K562 (cell line): ENCODE results near the gene RHBDL3. TPM values are rescaled to one million over a fixed set of nuclear protein-coding genes. Genes with fewer than 3 reads are reported as not detected.

Experiments
- ARID2 ChIP-seq: fragments of 450-650 bp; IDR thresholded peaks from 2 replicates; pipeline ENCODE4 v1.6.1; 2017; ENCODE audit warnings: antibody characterized with exemption, mild to moderate bottlenecking
- CBX3 ChIP-seq, 2 experiments: IDR thresholded peaks; 1 replicate in 1 of 2; 2 replicates in 1 of 2; pipeline ENCODE4 v1.6.1; 2012; ENCODE audit warnings: inconsistent platforms in 2 of 2, low read length in 2 of 2, borderline replicate concordance in 1 of 2, control low read depth in 1 of 2
- CHD4 ChIP-seq: fragments of 200-600 bp; sonication (generic); IDR thresholded peaks from 3 replicates; pipeline ENCODE4 v1.6.1; 2012; ENCODE audit warnings: low read depth, mild to moderate bottlenecking, mixed read lengths, low read length, inconsistent platforms; ENCODE audit not compliant: insufficient read depth, insufficient replicate concordance, poor library complexity, severe bottlenecking
- DACH1 ChIP-seq: fragments of 450-650 bp; IDR thresholded peaks from 2 replicates; pipeline ENCODE4 v1.6.1; 2018; ENCODE audit not compliant: partially characterized antibody
- EGR1 ChIP-seq: fragments of 450-650 bp; conservative IDR thresholded peaks from 2 replicates; pipeline ENCODE4 v1.6.1; 2017; ENCODE audit warnings: mild to moderate bottlenecking
- HMGN3 ChIP-seq: IDR thresholded peaks from 2 replicates; pipeline ENCODE4 v1.6.1; 2011; ENCODE audit warnings: borderline replicate concordance, low read depth, mild to moderate bottlenecking, mixed read lengths, low read length; ENCODE audit not compliant: insufficient read length; ENCODE audit errors: extremely low read depth
- NCOR1 ChIP-seq: fragments of 450-650 bp; IDR thresholded peaks from 2 replicates; pipeline ENCODE4 v1.6.1; 2016; ENCODE audit warnings: mild to moderate bottlenecking, moderate library complexity
- NFE2 ChIP-seq: IDR thresholded peaks from 2 replicates; pipeline ENCODE4 v1.6.1; 2014; ENCODE audit warnings: antibody characterized with exemption, low read depth
- NFIC ChIP-seq: fragments of 450-650 bp; IDR thresholded peaks from 2 replicates; pipeline ENCODE4 v1.6.1; 2017; ENCODE audit warnings: mild to moderate bottlenecking, inconsistent platforms
- NONO ChIP-seq, 2 experiments: fragments of 200-400 bp in 1 of 2; fragments of 450-650 bp in 1 of 2; formaldehyde crosslinking in 1 of 2; IDR thresholded peaks; 2 replicates each; pipeline ENCODE4 v1.6.1; 2017; ENCODE audit warnings: low read depth in 2 of 2, mild to moderate bottlenecking in 2 of 2, moderate library complexity in 2 of 2, low read length in 1 of 2
- POLR2AphosphoS5 ChIP-seq: IDR thresholded peaks from 2 replicates; pipeline ENCODE4 v1.6.1; 2011; ENCODE audit warnings: mild to moderate bottlenecking, low read depth, low read length, moderate library complexity; ENCODE audit not compliant: control insufficient read depth, insufficient read depth
- POLR2G ChIP-seq: fragments of 200-400 bp; formaldehyde crosslinking; IDR thresholded peaks from 2 replicates; pipeline ENCODE4 v1.6.1; 2017; ENCODE audit warnings: low read depth, mild to moderate bottlenecking, antibody characterized with exemption, low read length, moderate library complexity
- RBFOX2 ChIP-seq: fragments of 200-400 bp; formaldehyde crosslinking; IDR thresholded peaks from 2 replicates; pipeline ENCODE4 v1.6.1; 2017; ENCODE audit warnings: low read depth, mild to moderate bottlenecking, low read length, moderate library complexity
- SMARCB1 ChIP-seq: IDR thresholded peaks from 2 replicates; pipeline ENCODE4 v1.6.1; 2011; ENCODE audit warnings: improper control_type of control experiment, low read depth; ENCODE audit not compliant: insufficient read length
- TAL1 ChIP-seq: fragments of 450-650 bp; IDR thresholded peaks from 2 replicates; pipeline ENCODE4 v1.6.1; 2016; ENCODE audit warnings: mild to moderate bottlenecking
- TCF3 ChIP-seq: sonication (generic); formaldehyde crosslinking; IDR thresholded peaks from 2 replicates; pipeline ENCODE4 v1.4.0; 2020; ENCODE audit warnings: mild to moderate bottlenecking, missing genetic modification reagents
- TEAD4 ChIP-seq, 2 experiments: sonication (generic) in 1 of 2; formaldehyde crosslinking in 1 of 2; IDR thresholded peaks; 2 replicates each; pipeline versions ENCODE4 v1.6.1 to v1.8.0; 2012 to 2022; ENCODE audit warnings: borderline replicate concordance in 1 of 2, inconsistent platforms in 1 of 2, low read length in 1 of 2, mild to moderate bottlenecking in 1 of 2, missing genetic modification reagents in 1 of 2
- ZBTB7A ChIP-seq: IDR thresholded peaks from 2 replicates; pipeline ENCODE4 v1.6.1; 2011; ENCODE audit warnings: low read depth, mild to moderate bottlenecking, low read length, moderate library complexity, borderline replicate concordance; ENCODE audit not compliant: control insufficient read depth
- polyA plus RNA-seq, 8 experiments: library from polyadenylated mRNA; depleted of rRNA in 4 of 8; stranded (reverse) in 5 of 8; unstranded in 3 of 8; fragments of >200 nt; fragmentation: Nextera tagmentation in 2 of 8; fragmentation: Illumina TruSeq in 1 of 8; extraction: Ambion mirVana in 2 of 8; extraction: Trizol in 1 of 8; gene quantifications; 2 replicates each; pipeline versions ENCODE4 v1.2.1 to v1.2.3, GENCODE V29; 2011 to 2014; ENCODE audit warnings: inconsistent platforms in 1 of 8, missing spikeins in 1 of 8
- total RNA-seq, 7 experiments: library from RNA; depleted of rRNA in 6 of 7; stranded (reverse); fragments of >200 nt in 6 of 7; fragmentation: Illumina TruSeq in 2 of 7; extraction: Trizol in 2 of 7; gene quantifications; 2 replicates each; pipeline versions ENCODE4 v1.2.1 to v1.2.3, GENCODE V29; 2011 to 2021; ENCODE audit warnings: low replicate concordance in 1 of 7
- TF ChIP-seq, protein P1 (sequence below): sonication (generic); formaldehyde crosslinking; IDR thresholded peaks from 2 replicates; pipeline ENCODE4 v1.8.0; 2022; ENCODE audit warnings: missing genetic modification reagents, mild to moderate bottlenecking, moderate library complexity, borderline replicate concordance
- TF ChIP-seq, protein P2 (sequence below): sonication (generic); formaldehyde crosslinking; IDR thresholded peaks from 2 replicates; pipeline ENCODE4 v1.8.1; 2022; ENCODE audit warnings: missing genetic modification reagents
- TF ChIP-seq, protein P3 (sequence below): conservative IDR thresholded peaks from 2 replicates; pipeline ENCODE4 v1.6.1; 2011; ENCODE audit warnings: low read depth, mild to moderate bottlenecking, low read length; ENCODE audit not compliant: control insufficient read depth

Gene RHBDL3
- total and polyA plus RNA-seq, 9 of the 15 experiments (the other 6 are each of a cell fraction or from before 2014, with no cell fraction given) = 0.06 to 0.31 (median 0.09) TPM; not detected in 4

DNA sequence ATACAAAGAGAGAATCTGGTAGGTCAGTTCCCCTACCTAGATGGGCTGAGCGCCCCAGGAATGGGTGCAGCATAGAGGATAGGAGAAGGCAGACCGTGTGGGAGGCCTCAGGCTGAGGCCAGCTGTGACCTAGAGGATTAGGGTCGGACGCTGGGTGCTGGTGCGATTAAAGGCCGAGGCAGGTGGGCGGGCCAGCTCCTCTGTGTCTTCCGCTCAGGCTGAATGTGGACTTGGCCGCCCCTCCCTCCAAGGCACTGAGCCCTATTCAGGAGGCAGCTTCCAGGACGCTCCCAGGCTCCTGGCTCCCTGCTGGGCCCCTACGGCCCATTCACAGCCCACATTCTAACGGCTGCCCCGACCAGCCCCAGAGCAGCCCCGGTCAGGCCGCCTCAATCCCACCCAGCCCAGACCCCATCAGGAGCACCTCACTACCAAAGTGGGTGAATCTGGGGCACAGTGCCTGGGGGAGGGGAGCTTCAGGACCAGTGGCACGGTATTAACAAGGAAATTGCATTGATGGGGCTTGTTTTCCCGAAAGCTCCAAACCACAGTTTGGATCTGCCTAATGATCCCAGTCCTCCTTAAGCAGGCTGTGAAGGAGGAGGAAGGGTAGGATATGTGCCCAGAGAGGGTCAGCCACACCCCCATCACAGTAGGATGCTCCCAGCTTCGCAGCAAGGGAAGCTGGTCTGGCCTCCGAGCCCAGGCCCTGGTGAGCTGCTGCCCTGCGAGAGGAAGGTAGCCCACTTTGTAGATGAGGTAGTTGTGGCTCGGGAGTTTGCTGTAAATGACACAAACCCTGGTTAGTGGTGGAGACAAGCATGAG, 14.5 kb downstream of the RHBDL3 start (continued):
- TF ChIP-seq DACH1 (peak; percentile 75), NFIC (peak; percentile 40), ARID2 (no peak), SMARCB1 (no peak), CBX3 (IDR thresholded peaks at IDR 0.05; ENCODE audit: borderline replicate concordance in 1 of 2, low read length in 2 of 2) (0 out of 3 replicates have a peak, but pooled peaks of 1 of the 2 experiments have one; percentile 22), RBFOX2 (0 out of 2 replicates have a peak, but pooled peaks have one; percentile 30), NCOR1 (peak; percentile 71), HMGN3 (peak; percentile 28), NFE2 (no peak), TAL1 (peak; percentile 54; the same call in 1 of the 2 replicates), TEAD4 (IDR thresholded peaks at IDR 0.05; ENCODE audit: low read length) (peak; percentile 64), TEAD4 (CRISPR knock-in tag; IDR thresholded peaks at IDR 0.05; ENCODE audit: borderline replicate concordance) (no peak), EGR1 (peak; percentile 67), POLR2AphosphoS5 (peak; percentile 66; the same call in 1 of the 2 replicates), ZBTB7A (peak; percentile 70; the same call in 1 of the 2 replicates), POLR2G (peak; percentile 31; the same call in 1 of the 2 replicates), CHD4 (no peak), TCF3 (CRISPR knock-in tag) (peak; percentile 77), NONO (IDR thresholded peaks at IDR 0.05; ENCODE audit: low read depth in 2 of 2, low read length in 1 of 2) (no peak)
- TF ChIP-seq, protein P1, sequence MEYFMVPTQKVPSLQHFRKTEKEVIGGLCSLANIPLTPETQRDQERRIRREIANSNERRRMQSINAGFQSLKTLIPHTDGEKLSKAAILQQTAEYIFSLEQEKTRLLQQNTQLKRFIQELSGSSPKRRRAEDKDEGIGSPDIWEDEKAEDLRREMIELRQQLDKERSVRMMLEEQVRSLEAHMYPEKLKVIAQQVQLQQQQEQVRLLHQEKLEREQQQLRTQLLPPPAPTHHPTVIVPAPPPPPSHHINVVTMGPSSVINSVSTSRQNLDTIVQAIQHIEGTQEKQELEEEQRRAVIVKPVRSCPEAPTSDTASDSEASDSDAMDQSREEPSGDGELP (CRISPR knock-in tag) = peak; percentile 89
- TF ChIP-seq, protein P2, sequence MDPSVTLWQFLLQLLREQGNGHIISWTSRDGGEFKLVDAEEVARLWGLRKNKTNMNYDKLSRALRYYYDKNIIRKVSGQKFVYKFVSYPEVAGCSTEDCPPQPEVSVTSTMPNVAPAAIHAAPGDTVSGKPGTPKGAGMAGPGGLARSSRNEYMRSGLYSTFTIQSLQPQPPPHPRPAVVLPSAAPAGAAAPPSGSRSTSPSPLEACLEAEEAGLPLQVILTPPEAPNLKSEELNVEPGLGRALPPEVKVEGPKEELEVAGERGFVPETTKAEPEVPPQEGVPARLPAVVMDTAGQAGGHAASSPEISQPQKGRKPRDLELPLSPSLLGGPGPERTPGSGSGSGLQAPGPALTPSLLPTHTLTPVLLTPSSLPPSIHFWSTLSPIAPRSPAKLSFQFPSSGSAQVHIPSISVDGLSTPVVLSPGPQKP (CRISPR knock-in tag) = no peak
- TF ChIP-seq, protein P3, sequence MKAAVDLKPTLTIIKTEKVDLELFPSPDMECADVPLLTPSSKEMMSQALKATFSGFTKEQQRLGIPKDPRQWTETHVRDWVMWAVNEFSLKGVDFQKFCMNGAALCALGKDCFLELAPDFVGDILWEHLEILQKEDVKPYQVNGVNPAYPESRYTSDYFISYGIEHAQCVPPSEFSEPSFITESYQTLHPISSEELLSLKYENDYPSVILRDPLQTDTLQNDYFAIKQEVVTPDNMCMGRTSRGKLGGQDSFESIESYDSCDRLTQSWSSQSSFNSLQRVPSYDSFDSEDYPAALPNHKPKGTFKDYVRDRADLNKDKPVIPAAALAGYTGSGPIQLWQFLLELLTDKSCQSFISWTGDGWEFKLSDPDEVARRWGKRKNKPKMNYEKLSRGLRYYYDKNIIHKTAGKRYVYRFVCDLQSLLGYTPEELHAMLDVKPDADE = peak; percentile 30; the same call in 1 of the 2 replicates
